ENCODE data around the gene RASGEF1C. TPM values are rescaled to one million over a fixed set of nuclear protein-coding genes. Genes with fewer than 3 reads are reported as not detected.
A peak's percentile ranks its signal among the peaks of the same experiment; 100 is the strongest.

The RASGEF1C gene
- total RNA-seq, 2 experiments from 2014 or later, result not detected

GRCh38 chr5:180080486-180081280, 128.3 kb downstream of the RASGEF1C start:
- TF ChIP-seq CTCF (IDR thresholded peaks at IDR 0.05), result no peak
- DNase-seq (peak in 11 of 14 experiments; percentile 21 to 62 (median 44)), ATAC-seq (ENCODE audit: poor library complexity) (peak; percentile 25)
- Mint-ChIP-seq H3K9me3 (no peaks in the 10 kb centered on the region), H3K4me3 (peak overlapping the region; percentile 69), H3K27ac (no peak overlapping the region), H3K36me3 (ENCODE audit: low read depth) (no peaks in the 10 kb centered on the region), H3K4me1 (ENCODE audit: low read depth) (peaks cover 18% of the 10 kb centered on the region), H3K27me3 (peaks cover 62% of the 10 kb centered on the region)
- CTCF ChIA-PET, result interaction anchor here (0.8 kb wide), 1 partner anchor 248 kb away, joined by 3 read pairs; no protein-coding TSS in a partner anchor
- no peaks in the 10 kb centered on the region for H3K36me3 ChIP-seq (ENCODE audit: insufficient read depth, low read length)
- POLR2A ChIA-PET, result interaction anchor here (0.5 kb wide), 1 partner anchor 1454 kb away, joined by 3 read pairs; no protein-coding TSS in a partner anchor
- H3K27ac ChIP-seq (ENCODE audit: low read depth in 1 of 2, low read length in 2 of 2), result no peak overlapping the region
- peaks cover 0 to 16% of the 10 kb centered on the region in 2 experiments for H3K9me3 ChIP-seq (ENCODE audit: control insufficient read depth in 1 of 2, insufficient read depth in 1 of 2, low read length in 2 of 2)
- H3K4me3 ChIP-seq (ENCODE audit: low read length), result peak overlapping the region; percentile 25
- peaks cover 11% of the 10 kb centered on the region for H3K4me1 ChIP-seq (ENCODE audit: insufficient read depth, low read length)
- intact Hi-C loops (cut with DNase I, micrococcal nuclease), result loop anchor here in 1 of 2 experiments (10.0 kb wide), 1 partner anchor 436 kb away; no protein-coding TSS in a partner anchor
- H3K27me3 ChIP-seq (ENCODE audit: control insufficient read depth in 1 of 2, insufficient read depth in 2 of 2, low read length in 2 of 2), result peaks cover 26 to 28% of the 10 kb centered on the region in 2 experiments

- CTCF ChIA-PET, result interaction anchor here (0.8 to 1.4 kb wide), 2 partner anchors 10 to 249 kb away, joined by 3 to 5 read pairs; no protein-coding TSS in a partner anchor
- H3K27me3 Mint-ChIP-seq, result peaks cover 60% of the 10 kb centered on the region
- no peak for ATAC-seq (ENCODE audit: poor library complexity)
- Histone ChIP-seq H3K27me3 (ENCODE audit: control insufficient read depth in 1 of 2, insufficient read depth in 2 of 2, low read length in 2 of 2) (peaks cover 26 to 28% of the 10 kb centered on the region in 2 experiments), H3K4me1 (ENCODE audit: insufficient read depth, low read length) (peaks cover 11% of the 10 kb centered on the region), H3K36me3 (ENCODE audit: insufficient read depth, low read length) (no peaks in the 10 kb centered on the region), H3K9me3 (ENCODE audit: control insufficient read depth in 1 of 2, insufficient read depth in 1 of 2, low read length in 2 of 2) (peaks cover 0 to 16% of the 10 kb centered on the region in 2 experiments), H3K4me3 (ENCODE audit: low read length) (peak overlapping the region; percentile 25), H3K27ac (ENCODE audit: low read depth in 1 of 2, low read length in 2 of 2) (no peak overlapping the region)
- H3K36me3 Mint-ChIP-seq (ENCODE audit: low read depth), result no peaks in the 10 kb centered on the region
- no peak for TF ChIP-seq CTCF (IDR thresholded peaks at IDR 0.05)
- intact Hi-C loops (cut with DNase I, micrococcal nuclease), result loop anchor here in 1 of 2 experiments (10.0 kb wide), 3 partner anchors 435 to 1845 kb away; partner anchors contain the start of genes PHYKPL and ZNF879
- H3K4me3 Mint-ChIP-seq, result peak overlapping the region; percentile 69
- no peak for DNase-seq
- peaks cover 16% of the 10 kb centered on the region for H3K4me1 Mint-ChIP-seq (ENCODE audit: low read depth)
- no peaks in the 10 kb centered on the region for H3K9me3 Mint-ChIP-seq
- POLR2A ChIA-PET, result interaction anchor here (0.5 kb wide), 1 partner anchor 1453 kb away, joined by 3 read pairs; no protein-coding TSS in a partner anchor
- no peak overlapping the region for H3K27ac Mint-ChIP-seq
Measured at GRCh38 chr5:180079702-180080466, 129.1 kb downstream of the RASGEF1C start.

GRCh38 chr5:180078348-180078747, 130.7 kb downstream of the RASGEF1C start:
- ChIA-PET POLR2A (no interaction called here), CTCF (interaction anchor here (1.4 kb wide), 1 partner anchor 12 kb away, joined by 5 read pairs; no protein-coding TSS in a partner anchor)
- H3K4me1 ChIP-seq (ENCODE audit: insufficient read depth, low read length), result peaks cover 11% of the 10 kb centered on the region
- H3K27me3 Mint-ChIP-seq, result peaks cover 48% of the 10 kb centered on the region
- no peak overlapping the region for H3K27ac Mint-ChIP-seq
- H3K27me3 ChIP-seq (ENCODE audit: control insufficient read depth in 1 of 2, insufficient read depth in 2 of 2, low read length in 2 of 2), result peaks cover 26 to 28% of the 10 kb centered on the region in 2 experiments
- no peak overlapping the region for H3K4me3 Mint-ChIP-seq
- H3K9me3 ChIP-seq (ENCODE audit: control insufficient read depth in 1 of 2, insufficient read depth in 1 of 2, low read length in 2 of 2), result peaks cover 0 to 16% of the 10 kb centered on the region in 2 experiments
- H3K4me1 Mint-ChIP-seq (ENCODE audit: low read depth), result peaks cover 13% of the 10 kb centered on the region
- no peak for TF ChIP-seq CTCF (IDR thresholded peaks at IDR 0.05)
- H3K36me3 Mint-ChIP-seq (ENCODE audit: low read depth), result no peaks in the 10 kb centered on the region
- DNase-seq, result no peak
- no peaks in the 10 kb centered on the region for H3K36me3 ChIP-seq (ENCODE audit: insufficient read depth, low read length)
- intact Hi-C loops (cut with DNase I, micrococcal nuclease), result loop anchor here in 1 of 2 experiments (10.0 kb wide), 2 partner anchors 1054 to 1844 kb away; partner anchors contain the start of genes PHYKPL and ZNF879
- no peak overlapping the region for H3K27ac ChIP-seq (ENCODE audit: low read depth in 1 of 2, low read length in 2 of 2)
- no peaks in the 10 kb centered on the region for H3K9me3 Mint-ChIP-seq
- ATAC-seq (ENCODE audit: poor library complexity), result no peak
- H3K4me3 ChIP-seq (ENCODE audit: low read length), result no peak overlapping the region
